ENCODE measurements around the gene NTN5.

DNA sequence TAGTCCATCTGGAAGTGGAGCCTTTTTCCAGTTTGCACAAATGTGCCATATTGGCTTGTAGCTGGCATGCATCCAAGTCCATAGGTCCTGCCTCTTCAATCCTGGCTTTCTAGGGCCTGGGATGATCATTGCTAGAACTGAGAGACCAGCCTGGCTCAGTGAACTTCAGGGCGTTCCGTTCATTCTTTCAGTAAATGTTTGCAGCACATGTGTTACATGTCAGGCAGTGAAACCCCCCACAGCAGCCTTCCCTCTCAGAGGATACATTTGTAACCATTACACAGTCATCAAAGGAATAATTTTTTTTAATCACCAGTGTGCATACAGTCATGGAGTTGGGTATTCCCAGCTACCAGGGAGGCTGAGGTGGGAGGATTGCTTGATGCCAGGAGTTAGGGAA is 32.6 kb upstream of the NTN5 start:
- TF ChIP-seq, protein P1, sequence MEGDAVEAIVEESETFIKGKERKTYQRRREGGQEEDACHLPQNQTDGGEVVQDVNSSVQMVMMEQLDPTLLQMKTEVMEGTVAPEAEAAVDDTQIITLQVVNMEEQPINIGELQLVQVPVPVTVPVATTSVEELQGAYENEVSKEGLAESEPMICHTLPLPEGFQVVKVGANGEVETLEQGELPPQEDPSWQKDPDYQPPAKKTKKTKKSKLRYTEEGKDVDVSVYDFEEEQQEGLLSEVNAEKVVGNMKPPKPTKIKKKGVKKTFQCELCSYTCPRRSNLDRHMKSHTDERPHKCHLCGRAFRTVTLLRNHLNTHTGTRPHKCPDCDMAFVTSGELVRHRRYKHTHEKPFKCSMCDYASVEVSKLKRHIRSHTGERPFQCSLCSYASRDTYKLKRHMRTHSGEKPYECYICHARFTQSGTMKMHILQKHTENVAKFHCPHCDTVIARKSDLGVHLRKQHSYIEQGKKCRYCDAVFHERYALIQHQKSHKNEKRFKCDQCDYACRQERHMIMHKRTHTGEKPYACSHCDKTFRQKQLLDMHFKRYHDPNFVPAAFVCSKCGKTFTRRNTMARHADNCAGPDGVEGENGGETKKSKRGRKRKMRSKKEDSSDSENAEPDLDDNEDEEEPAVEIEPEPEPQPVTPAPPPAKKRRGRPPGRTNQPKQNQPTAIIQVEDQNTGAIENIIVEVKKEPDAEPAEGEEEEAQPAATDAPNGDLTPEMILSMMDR (IDR thresholded peaks at IDR 0.05; ENCODE audit: poor library complexity), result no peak
- TF ChIP-seq EZH2 (IDR thresholded peaks at IDR 0.05; ENCODE audit: borderline replicate concordance) (no peak), EZH2phosphoT487 (IDR thresholded peaks at IDR 0.05; ENCODE audit: low read depth, severe bottlenecking, unreplicated experiment) (no peak)
